ENCODE measurements around the gene ZSWIM2. TPM values are rescaled to one million over a fixed set of nuclear protein-coding genes. Genes with fewer than 3 reads are reported as not detected.

Gene ZSWIM2
- total RNA-seq, 1 donor from 2014 or later, result not detected

- no peaks in the 10 kb centered on the region for H3K4me1 Mint-ChIP-seq (ENCODE audit: low read depth, unreplicated experiment)
- no peak overlapping the region for H3K4me3 Mint-ChIP-seq (ENCODE audit: unreplicated experiment)
- H3K27me3 Mint-ChIP-seq (ENCODE audit: unreplicated experiment), result no peaks in the 10 kb centered on the region
- H3K27ac Mint-ChIP-seq (ENCODE audit: unreplicated experiment), result no peak overlapping the region
- no peak for DNase-seq
- no peaks in the 10 kb centered on the region for H3K36me3 Mint-ChIP-seq (ENCODE audit: unreplicated experiment)
- no peaks in the 10 kb centered on the region for H3K9me3 Mint-ChIP-seq (ENCODE audit: unreplicated experiment)
- TF ChIP-seq, protein P1, sequence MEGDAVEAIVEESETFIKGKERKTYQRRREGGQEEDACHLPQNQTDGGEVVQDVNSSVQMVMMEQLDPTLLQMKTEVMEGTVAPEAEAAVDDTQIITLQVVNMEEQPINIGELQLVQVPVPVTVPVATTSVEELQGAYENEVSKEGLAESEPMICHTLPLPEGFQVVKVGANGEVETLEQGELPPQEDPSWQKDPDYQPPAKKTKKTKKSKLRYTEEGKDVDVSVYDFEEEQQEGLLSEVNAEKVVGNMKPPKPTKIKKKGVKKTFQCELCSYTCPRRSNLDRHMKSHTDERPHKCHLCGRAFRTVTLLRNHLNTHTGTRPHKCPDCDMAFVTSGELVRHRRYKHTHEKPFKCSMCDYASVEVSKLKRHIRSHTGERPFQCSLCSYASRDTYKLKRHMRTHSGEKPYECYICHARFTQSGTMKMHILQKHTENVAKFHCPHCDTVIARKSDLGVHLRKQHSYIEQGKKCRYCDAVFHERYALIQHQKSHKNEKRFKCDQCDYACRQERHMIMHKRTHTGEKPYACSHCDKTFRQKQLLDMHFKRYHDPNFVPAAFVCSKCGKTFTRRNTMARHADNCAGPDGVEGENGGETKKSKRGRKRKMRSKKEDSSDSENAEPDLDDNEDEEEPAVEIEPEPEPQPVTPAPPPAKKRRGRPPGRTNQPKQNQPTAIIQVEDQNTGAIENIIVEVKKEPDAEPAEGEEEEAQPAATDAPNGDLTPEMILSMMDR (IDR thresholded peaks at IDR 0.05; ENCODE audit: partially characterized antibody, unreplicated experiment), result no peak
These were observed 42.2 kb upstream of the ZSWIM2 start for GRCh38 chr2:186891185-186891621.

DNA sequence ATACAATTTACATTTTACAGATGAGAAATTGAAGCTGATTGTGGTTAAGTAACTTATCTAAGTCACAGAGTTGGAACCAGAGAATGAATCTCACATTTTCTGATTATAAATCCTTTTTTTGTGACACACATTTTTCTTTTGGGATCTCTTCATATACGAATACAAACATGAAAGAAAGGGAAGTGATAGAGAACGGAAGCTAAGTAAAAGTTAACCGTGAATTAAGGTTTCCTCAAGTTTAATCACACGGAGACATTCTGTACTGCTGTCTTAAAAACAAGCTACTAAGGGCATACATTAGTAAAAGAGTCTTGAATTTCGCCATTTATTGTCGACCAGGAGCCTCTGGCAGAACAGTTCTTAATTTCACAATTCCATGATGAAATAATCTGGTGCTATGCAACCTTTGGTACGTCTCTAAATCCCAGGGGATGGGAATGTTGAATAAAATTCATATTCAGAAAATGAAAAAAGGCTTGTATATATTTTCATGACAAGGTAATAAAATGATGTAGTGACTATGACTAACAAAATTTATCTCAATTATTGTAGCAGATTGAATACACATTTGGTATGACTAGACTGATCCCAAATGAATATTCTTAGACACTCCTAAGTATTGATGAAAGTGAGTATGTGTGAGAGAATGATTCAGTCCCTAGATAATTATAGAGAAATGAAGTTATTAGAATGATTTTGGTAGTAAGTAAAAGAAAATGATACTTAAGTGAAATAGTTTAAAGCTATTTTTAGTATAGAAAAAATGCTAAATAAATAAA lies 40.3 kb upstream of the ZSWIM2 start:
- Mint-ChIP-seq H3K27ac (ENCODE audit: unreplicated experiment) (no peak overlapping the region), H3K9me3 (ENCODE audit: unreplicated experiment) (no peaks in the 10 kb centered on the region), H3K27me3 (ENCODE audit: unreplicated experiment) (no peaks in the 10 kb centered on the region), H3K4me3 (ENCODE audit: unreplicated experiment) (no peak overlapping the region), H3K36me3 (ENCODE audit: unreplicated experiment) (no peaks in the 10 kb centered on the region), H3K4me1 (ENCODE audit: low read depth, unreplicated experiment) (peaks cover 4% of the 10 kb centered on the region)
- TF ChIP-seq, protein P1 (IDR thresholded peaks at IDR 0.05; ENCODE audit: partially characterized antibody, unreplicated experiment), result no peak
- no peak for DNase-seq

- Mint-ChIP-seq H3K4me1 (ENCODE audit: low read depth, unreplicated experiment) (peaks cover 4% of the 10 kb centered on the region), H3K4me3 (ENCODE audit: unreplicated experiment) (no peak overlapping the region), H3K36me3 (ENCODE audit: unreplicated experiment) (no peaks in the 10 kb centered on the region), H3K9me3 (ENCODE audit: unreplicated experiment) (no peaks in the 10 kb centered on the region), H3K27me3 (ENCODE audit: unreplicated experiment) (no peaks in the 10 kb centered on the region), H3K27ac (ENCODE audit: unreplicated experiment) (no peak overlapping the region)
- DNase-seq, result no peak
- TF ChIP-seq, protein P1 (IDR thresholded peaks at IDR 0.05; ENCODE audit: partially characterized antibody, unreplicated experiment), result no peak
These were observed 38.4 kb upstream of the ZSWIM2 start for GRCh38 chr2:186887107-186888090.

DNA sequence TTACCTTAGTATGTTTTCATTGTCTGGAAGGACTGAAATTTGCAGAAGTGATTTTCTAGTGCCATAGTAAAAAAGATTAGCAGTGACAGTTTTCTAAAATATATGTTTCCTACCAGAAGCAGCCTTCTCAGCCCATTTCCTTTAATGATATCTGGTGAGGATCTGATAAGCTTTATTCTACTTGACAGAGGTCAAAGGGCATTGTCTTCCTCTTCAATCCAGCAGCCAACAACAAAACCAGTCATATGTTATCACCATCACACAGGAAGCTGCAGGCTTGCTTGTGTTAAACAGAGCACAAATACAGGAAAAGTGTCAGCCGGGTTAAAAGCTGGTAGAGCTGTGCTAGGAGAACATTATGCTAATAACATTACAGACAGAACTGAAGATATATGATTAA lies 35.6 kb upstream of the ZSWIM2 start:
- Mint-ChIP-seq H3K27ac (ENCODE audit: unreplicated experiment) (peak overlapping the region; percentile 14), H3K4me1 (ENCODE audit: low read depth, unreplicated experiment) (peaks cover 4% of the 10 kb centered on the region), H3K27me3 (ENCODE audit: unreplicated experiment) (no peaks in the 10 kb centered on the region), H3K9me3 (ENCODE audit: unreplicated experiment) (peaks cover 2% of the 10 kb centered on the region), H3K36me3 (ENCODE audit: unreplicated experiment) (peaks cover 6% of the 10 kb centered on the region), H3K4me3 (ENCODE audit: unreplicated experiment) (no peak overlapping the region)
- DNase-seq, result no peak
- TF ChIP-seq, protein P1 (IDR thresholded peaks at IDR 0.05; ENCODE audit: partially characterized antibody, unreplicated experiment), result no peak
